DND-41 (cell line): ENCODE data around the gene WNT11.

Source experiments
- EZH2 ChIP-seq: IDR thresholded peaks from 3 replicates; pipeline ENCODE4 v1.6.1; 2012; ENCODE audit warnings: borderline replicate concordance, low read depth, mild to moderate bottlenecking, moderate library complexity, low read length, inconsistent platforms; ENCODE audit not compliant: severe bottlenecking
- TF ChIP-seq, protein P1 (sequence below): IDR thresholded peaks from 2 replicates; pipeline ENCODE4 v1.5.1; 2012; ENCODE audit warnings: borderline replicate concordance, low read length, moderate library complexity, mild to moderate bottlenecking; ENCODE audit not compliant: poor library complexity, severe bottlenecking; ENCODE audit errors: extremely low read depth

DNA sequence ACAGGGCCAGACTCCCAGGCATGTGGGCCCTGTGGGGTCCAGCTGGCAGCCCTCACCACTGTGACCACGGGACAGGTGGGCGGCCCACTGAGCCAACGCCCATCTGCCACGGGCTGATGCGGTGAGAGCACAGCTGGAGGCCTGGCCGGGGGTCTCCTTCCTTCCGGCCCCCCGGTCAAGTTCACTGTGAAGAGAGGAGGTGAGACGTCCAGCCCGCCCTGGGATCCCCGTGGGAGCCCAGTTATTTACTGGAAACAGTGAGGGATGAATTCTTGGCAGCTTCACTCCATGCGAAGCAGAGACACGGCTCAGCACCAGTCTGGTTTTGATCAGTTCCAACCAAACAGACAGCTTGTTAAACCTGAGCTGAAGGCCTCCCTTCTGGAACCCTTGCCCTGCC is 38.7 kb downstream of the WNT11 start:
- TF ChIP-seq, protein P1, sequence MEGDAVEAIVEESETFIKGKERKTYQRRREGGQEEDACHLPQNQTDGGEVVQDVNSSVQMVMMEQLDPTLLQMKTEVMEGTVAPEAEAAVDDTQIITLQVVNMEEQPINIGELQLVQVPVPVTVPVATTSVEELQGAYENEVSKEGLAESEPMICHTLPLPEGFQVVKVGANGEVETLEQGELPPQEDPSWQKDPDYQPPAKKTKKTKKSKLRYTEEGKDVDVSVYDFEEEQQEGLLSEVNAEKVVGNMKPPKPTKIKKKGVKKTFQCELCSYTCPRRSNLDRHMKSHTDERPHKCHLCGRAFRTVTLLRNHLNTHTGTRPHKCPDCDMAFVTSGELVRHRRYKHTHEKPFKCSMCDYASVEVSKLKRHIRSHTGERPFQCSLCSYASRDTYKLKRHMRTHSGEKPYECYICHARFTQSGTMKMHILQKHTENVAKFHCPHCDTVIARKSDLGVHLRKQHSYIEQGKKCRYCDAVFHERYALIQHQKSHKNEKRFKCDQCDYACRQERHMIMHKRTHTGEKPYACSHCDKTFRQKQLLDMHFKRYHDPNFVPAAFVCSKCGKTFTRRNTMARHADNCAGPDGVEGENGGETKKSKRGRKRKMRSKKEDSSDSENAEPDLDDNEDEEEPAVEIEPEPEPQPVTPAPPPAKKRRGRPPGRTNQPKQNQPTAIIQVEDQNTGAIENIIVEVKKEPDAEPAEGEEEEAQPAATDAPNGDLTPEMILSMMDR: no peak
- no peak for TF ChIP-seq EZH2
